Skin epidermis (tissue), 12 donors: ENCODE measurements around the gene SNRNP70.
"Not testable (repeated sequence)": the region's sequence is repeated elsewhere in the genome, so short reads cannot be mapped to it uniquely, and the experiment has no call there.

Experiments used
- H3K27ac ChIP-seq, 21 experiments: fragments of 200-600 bp; sonication (generic) in 11 of 21; one replicate each; pipeline ENCODE4 v1.5.0; 2020; ENCODE audit warnings: mild to moderate bottlenecking in 3 of 21, inconsistent platforms in 2 of 21, moderate library complexity in 2 of 21
- H3K4me3 ChIP-seq, 7 experiments: fragments of 200-600 bp; sonication (generic) in 2 of 7; one replicate each; pipeline ENCODE4 v1.5.0; 2020; ENCODE audit warnings: inconsistent platforms in 2 of 7, mild to moderate bottlenecking in 2 of 7, moderate library complexity in 1 of 7

The SNRNP70 gene

DNA sequence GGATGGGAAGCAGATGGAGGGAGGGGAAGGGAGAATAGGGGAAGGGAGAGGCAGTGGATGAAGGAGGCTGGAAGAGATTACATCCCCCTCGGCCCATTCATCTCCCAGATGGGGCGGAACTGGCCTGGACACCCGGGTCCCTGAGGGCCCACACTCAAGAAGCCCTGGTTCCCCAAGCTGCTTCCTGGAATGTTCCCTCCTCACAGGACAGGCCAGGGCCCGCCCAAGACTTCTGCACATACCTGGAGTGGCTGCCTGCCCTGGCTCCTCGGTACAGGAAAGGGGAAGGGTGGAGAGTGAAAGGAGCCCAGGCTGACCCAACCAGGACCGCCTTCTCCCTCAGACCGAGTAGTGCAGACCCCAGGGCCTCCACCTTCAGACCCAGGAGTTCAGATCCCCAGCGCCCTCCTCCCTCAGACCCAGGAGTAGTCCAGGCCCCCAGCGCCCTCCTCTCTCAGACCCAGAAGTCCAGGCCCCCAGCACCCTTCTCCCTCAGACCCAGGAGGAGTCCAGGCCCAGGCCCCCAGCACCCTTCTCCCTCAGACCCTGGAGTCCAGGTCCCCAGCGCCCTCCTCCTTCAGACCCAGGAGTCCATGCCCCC lies 21.1 kb upstream of the SNRNP70 start:
- Histone ChIP-seq H3K4me3 (peak overlapping the region in 6 of 7 experiments; percentile 11 to 43 (median 33)), H3K27ac (peak overlapping the region in 18 of 21 experiments; percentile 2 to 88 (median 58))

DNA sequence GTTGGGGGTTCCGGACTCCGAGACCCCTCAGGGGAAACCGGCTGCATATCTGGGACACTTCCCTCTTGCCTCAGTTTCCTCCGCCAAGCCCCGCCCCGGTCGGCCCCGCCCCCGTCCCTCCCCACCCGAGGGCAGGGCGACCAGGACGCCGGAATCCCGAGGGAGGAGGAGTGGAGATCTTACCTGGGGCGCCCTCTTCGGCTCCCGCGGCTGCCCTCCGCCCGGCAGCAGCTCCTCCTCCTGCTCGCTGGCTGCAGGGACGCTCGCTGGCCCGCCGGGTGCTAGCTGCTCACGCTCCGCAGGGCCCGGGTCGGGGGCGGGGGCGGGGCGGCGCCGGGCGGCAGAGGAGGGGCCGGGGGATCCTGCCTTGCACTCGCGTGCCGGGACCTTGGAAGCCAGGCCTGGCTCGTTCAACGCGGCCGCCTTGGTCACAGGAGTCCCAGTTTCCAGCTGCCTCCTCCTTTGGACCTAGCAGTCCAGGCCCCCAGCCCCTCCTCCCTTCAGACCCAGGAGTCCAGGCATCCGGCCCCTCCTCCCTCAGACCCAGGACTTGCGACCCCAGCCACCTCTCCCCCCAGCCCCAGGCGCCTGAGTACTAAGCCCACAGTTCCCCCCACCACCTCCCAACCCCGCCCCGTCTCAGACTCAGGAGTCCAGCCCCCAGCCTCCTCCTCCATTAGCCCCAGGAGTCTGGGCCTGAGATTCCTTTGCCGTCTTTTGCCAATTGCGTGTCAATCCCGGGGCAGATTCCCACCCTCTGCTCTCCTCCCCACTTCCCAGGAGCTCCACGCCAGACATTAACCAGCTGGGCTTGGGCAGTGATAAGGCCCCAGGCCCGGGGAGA lies 20.3 kb upstream of the SNRNP70 start, which contains the start of gene NTF4:
TSS of gene NTF4 (minus strand) at position 51 of the 844 bp plus-strand sequence. CDS start 2,821 bp downstream, outside the sequence.
- H3K27ac ChIP-seq = peak within 1 kb of the TSS in 18 of 21 experiments; percentile 2 to 88 (median 58)
- H3K4me3 ChIP-seq = peak within 1 kb of the TSS; percentile 11 to 43 (median 28)

DNA sequence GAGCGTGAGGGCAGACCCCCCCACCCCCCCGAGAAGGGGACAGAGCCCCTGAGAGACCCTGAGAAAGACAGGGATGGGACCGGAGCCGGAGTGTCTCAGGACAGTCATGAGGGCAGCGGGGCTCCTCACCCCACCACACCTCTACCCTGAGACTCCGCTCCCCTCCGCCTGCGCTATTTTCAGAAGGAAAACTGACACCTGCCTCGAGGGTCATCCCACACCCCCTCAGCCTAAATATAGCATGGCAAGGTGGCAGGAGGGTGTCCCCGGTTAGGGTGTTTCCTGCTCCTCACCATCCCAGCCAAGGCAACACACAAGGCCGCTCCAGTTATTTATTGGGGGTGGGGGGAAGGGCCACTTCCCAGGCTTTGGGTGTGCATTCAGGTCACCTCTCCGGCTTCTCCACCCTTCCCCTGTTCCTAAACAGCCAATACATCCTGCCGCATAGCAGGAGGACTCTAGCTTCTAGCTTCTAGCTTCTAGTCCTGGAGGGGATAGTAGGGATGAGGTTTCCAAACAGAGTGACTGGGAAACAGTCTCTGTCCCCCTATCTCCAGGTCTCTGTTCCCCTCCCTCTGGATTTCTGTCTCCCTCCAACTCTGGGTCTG lies 19.2 kb upstream of the SNRNP70 start:
- H3K27ac ChIP-seq = no peak overlapping the region

DNA sequence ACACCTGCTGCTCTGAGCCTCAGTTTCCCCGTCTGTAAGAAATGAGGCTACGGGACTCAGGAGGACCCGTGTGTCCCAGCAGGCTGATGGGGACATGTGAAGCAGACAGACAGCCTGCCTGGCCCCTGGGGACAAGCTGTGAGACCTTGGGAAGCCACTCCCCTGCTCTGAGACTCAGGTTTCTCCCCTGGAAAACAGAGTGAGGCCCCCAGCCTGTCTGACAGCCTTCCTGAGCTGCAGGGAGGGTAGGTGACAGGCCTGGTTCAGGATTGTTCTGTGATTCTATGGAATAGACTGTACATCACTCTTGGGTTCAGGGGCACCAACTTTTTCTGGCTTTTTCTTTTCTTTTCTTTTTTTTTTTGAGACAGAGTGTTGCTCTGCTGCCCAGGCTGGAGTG lies 17.7 kb upstream of the SNRNP70 start:
- Histone ChIP-seq H3K27ac (no peak overlapping the region), H3K4me3 (no peak overlapping the region)

More for the DNA sequence above, 19.2 kb upstream of the SNRNP70 start:
- H3K4me3 ChIP-seq = no peak overlapping the region

DNA sequence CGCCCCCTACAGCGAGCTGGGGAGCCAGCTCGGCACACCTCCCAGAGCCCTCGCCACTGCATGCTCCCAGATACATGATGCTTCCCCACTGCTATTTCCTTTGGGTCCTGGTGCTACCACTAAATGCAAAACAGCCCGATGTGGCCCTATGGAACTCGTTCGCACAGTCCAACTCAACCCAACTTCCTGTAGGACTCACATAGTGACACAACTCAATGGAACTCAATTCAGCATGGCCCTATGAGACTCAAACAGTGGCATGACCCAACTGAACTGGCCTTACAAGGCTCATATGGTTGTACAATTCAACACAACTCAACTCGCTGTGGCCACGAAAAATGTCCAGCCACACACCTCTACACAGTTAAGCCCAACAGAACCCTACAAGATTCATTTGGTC lies 16.2 kb upstream of the SNRNP70 start:
- H3K27ac ChIP-seq = no peak overlapping the region
- no peak overlapping the region for H3K4me3 ChIP-seq

DNA sequence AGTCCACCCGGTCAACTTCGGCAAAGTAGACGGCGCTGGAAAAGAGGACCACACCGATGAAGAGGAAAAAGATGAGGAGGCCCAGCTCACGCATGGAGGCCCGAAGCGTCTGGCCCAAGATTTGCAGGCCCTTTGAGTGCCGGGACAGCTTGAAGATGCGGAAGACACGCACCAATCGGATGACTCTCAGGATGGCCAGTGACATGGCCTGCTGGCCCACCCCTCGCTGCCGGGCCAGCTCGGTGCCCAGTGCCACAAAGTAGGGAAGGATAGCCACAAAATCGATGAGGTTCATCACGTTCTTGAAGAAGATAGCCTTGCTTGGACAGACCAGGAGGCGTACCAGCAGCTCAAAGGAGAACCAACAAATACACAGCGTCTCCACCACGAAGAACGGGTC lies 14.8 kb upstream of the SNRNP70 start:
- H3K27ac ChIP-seq = no peak overlapping the region

DNA sequence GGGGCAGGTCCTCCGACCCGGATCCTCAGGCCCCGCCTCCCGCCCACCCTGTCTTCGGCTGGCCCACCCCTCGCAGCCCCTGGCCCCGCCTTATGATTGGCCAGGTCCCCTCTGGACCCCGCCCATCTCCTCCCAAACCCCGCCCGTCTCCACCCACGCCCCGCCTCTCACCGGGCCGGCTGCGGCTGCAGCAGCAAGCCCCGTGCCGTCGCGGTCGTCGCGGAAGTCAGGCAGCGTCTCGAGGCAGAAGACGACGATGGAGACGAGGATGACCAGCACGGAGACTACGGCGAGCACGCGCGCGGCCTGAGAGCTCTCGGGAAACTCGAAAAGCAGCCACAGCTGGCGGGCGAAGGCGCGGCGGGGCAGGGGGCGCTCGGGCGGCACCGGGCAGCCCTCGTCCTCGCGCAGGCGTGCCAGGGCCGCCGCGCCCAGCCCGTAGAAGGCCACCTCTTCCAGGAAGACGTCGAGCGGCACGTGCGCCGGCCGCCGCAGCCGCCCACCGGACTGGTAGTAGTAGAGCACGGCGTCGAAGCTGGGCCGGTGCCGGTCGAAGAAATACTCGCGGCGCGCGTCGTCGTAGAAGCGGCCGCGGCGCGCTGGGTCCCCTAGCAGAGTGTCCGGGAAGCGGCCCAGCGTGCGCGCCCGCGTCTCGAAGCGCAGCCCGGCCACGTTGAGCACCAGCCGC lies 13.2 kb upstream of the SNRNP70 start:
- no peak overlapping the region for H3K4me3 ChIP-seq
- peak overlapping the region in 1 of 21 experiments; percentile 13 for H3K27ac ChIP-seq

More for the DNA sequence above, 14.8 kb upstream of the SNRNP70 start:
- no peak overlapping the region for H3K4me3 ChIP-seq

DNA sequence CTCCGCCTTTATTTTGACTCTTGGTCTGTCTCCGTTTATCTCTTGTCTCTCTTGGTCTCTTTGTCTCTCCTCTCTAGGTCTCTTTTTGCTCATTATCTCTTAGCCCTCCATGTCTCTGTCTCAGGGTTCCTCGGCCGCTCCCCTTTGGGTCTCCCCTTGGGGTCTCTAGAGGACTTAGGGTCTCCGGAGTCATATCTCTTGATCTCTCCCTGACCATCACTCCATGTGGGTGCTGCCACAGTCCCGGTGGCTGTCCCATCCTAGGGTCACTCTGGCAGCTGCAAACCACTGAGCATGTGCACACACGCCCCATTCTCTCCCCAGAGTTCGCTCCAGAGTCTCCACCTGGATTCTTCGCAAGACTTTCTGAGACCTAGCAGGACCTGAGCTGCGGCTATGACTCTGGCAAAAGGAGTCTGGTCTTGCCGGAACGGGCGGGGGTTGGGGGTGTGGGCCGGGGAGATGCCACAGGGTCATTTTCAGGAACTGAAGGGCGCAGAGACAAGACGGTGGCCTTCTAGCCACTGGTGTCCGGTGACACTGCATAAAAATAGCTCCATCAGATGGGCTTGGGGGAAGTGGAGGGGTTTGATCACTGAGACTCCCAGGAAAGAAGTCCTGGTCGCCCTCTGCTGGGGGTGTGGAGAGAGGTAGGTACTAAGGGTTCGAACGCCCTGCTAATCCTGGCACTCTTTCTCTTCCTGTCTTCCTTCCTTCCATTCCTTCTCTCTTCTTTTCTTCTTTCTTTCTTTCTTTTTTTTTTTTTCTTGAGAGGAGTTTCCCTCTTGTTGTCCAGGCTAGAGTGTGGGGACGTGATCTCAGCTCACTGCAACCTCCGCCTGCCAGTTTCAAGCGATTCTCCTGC lies 11.5 kb upstream of the SNRNP70 start:
- Histone ChIP-seq H3K27ac (no peak overlapping the region), H3K4me3 (no peak overlapping the region)

DNA sequence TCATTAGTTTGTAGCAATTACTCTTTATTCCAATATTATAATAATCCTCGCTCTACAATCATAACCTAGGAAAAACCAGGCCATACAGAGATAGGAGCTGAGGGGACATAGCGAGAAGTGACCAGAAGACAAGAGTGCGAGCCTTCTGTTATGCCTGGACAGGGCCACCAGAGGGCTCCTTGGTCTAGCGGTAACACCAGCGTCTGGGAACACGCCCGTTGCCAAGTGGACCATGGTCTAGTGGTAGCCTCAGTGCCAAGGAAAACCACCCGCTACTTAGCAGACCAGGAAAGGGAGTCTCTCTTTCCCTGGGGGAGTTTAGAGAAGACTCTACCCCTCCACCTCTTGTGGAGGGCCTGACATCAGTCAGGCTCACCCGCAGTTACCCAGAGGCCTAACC lies 10.4 kb upstream of the SNRNP70 start:
- H3K4me3 ChIP-seq, H3K27ac ChIP-seq: not testable (repeated sequence)

DNA sequence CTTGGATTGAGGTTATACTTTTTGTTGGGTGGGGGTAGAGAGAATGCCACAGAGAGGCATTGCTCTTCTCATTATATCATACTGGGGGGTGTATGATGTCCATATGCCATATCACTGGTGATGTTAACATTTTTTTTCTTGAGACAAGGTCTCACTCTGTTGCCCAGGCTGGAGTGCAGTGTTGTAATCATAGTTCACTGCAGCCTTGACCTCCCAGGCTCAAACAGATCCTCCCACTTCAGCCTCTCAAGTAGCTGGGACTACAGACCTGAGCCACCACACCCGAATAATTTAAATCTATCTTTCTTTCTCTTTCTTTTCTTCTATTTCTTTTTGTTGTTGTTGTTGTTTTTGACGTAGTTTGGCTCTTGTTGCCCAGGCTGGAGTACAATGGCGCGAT lies 4.9 kb upstream of the SNRNP70 start:
- Histone ChIP-seq H3K27ac (no peak overlapping the region), H3K4me3 (no peak overlapping the region)

DNA sequence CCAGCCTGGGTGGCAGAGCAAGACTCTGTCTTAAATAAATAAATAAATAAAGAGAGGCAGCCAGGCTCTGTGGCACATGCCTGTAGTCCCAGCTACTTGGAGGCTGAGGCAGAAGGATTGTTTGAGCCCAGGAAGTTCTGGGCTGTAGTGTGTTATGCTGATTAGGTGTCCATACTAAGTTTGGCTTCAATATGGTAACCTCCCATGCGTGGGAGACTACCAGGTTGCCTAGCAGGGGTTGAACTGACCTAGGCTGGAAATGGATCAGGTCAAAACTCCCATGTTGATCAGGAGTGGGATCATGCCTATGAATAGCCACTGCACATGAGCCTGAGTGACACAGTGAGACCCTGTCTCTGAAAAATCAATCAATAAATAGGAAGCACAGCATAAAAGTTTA lies 4.0 kb upstream of the SNRNP70 start:
- H3K27ac ChIP-seq = no peak overlapping the region
- H3K4me3 ChIP-seq = no peak overlapping the region

DNA sequence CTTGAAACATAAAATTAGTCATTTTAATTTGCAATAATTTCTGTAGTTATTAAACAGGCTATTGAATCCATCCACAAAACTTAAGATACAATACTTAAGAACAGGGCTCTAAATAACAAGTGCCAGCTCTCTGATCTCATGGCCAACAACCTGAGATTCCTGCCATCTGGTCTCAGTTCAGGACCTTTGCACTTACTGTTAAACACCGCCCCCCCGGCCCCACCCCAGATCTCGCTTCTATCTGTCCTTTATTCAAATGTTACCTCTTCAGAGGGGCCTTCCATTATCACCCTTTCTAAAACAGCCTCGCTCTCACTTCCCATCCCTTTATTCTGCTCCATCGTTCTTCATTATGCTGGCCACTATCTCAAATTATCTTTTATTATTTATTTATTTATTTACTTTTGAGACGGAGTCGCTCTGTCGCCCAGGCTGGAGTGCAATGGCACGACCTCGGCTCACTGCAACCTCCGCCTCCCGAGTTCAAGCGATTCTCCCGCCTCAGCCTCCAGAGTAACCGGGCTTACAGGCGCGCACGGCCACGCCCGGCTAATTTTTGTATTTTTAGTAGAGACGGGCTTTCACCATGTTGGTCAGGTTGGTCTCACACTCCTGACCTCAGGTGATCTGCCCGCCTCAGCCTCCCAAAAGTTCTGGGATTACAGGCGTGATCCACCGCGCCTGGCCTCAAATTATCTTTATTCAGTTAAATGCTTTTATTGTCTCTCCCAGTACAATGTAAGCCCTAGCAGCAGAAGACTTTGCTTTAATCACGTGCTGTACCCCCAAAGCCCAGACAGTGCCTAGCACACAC lies 838 bp upstream of the SNRNP70 start:
- H3K27ac ChIP-seq = peak overlapping the region in 20 of 21 experiments; percentile 83 to 99 (median 93)
- peak overlapping the region in 6 of 7 experiments; percentile 71 to 90 (median 82) for H3K4me3 ChIP-seq

DNA sequence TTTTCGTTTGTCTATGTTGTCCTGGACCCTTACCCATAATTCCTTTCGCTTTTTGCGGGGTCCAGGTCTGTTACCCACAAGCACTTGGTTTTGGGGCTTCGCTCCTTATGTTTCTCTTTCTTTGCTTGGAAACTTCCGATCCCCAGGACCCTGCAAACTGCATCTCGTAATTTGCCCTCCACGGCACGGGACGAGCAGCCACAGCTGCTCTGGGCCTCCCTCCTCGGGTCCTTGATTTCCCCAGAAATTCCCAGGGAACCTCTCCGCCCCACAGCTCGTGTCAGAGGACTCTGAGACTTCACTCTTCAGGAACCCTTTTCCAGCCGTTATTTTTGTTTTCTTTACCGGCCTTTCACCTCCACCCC lies 599 bp downstream of the SNRNP70 start:
- H3K4me3 ChIP-seq = peak overlapping the region; percentile 71 to 91 (median 82)
- peak overlapping the region; percentile 49 to 99 (median 93) for H3K27ac ChIP-seq

DNA sequence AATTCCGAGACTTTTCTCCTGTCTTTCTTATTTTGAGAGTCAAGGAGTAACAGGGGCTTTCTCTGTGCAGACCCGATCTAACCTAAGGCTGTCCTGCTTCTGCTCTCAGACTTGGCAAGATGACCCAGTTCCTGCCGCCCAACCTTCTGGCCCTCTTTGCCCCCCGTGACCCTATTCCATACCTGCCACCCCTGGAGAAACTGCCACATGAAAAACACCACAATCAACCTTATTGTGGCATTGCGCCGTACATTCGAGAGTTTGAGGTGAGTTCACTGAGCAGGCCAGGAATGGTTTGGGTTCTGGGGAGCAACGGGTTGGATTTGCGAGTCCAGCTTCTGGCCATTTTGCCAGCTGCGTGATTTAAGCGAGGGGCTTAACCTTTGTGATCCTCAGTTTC lies 1.0 kb downstream of the SNRNP70 start:
- Histone ChIP-seq H3K4me3 (peak overlapping the region; percentile 71 to 91 (median 82)), H3K27ac (peak overlapping the region in 17 of 21 experiments; percentile 0 to 99 (median 93))

DNA sequence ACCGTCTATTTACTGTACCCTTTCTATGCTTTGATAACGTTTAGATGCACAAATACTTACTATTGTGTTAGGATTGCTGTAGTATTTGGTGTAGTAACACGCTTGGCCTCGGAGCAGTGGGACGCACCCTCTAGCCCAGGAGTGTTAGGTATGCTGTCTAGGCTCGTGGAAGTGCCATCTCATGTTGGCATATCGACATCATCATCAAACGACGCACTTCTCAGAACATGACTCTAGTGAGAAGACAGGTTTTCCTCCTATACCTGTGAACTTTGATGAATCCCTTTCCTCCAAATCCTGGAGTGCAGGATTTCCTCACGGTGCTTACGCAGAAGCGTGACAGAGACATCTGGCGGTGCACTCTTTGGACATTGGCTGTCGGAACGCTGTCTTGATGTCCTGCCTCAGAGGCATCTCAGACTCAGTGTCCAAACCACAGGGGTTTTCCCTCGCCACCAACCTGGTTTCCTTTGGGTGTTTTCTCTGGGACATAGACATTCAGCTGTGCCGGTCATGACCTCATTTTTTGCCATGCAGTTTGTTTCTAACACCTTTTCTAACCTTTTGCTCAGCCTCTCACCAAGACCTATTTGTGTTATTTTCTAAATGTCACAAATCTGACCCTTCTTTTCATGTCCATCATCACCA lies 6.3 kb downstream of the SNRNP70 start:
- Histone ChIP-seq H3K4me3 (no peak overlapping the region), H3K27ac (no peak overlapping the region)

DNA sequence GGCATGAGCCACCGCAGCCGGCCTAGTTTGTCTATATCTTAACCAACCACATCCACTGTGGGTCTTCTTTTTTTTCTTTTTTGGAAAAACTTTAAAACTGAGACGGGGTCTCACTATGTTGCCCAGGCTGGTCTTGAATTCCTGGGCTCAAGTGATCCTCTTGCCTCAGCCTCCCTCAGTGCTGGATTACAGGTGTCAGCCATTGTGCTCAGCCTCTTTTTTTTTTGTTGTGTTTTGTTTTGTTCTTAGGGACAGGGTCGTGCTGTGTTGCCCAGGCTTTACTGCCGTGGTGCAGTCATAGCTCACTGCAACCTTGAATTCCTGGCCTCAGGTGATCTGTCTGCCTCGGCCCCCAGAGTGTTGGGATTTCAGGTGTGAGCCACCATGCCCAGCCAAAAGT lies 7.4 kb downstream of the SNRNP70 start:
- Histone ChIP-seq H3K27ac (no peak overlapping the region), H3K4me3 (no peak overlapping the region)

DNA sequence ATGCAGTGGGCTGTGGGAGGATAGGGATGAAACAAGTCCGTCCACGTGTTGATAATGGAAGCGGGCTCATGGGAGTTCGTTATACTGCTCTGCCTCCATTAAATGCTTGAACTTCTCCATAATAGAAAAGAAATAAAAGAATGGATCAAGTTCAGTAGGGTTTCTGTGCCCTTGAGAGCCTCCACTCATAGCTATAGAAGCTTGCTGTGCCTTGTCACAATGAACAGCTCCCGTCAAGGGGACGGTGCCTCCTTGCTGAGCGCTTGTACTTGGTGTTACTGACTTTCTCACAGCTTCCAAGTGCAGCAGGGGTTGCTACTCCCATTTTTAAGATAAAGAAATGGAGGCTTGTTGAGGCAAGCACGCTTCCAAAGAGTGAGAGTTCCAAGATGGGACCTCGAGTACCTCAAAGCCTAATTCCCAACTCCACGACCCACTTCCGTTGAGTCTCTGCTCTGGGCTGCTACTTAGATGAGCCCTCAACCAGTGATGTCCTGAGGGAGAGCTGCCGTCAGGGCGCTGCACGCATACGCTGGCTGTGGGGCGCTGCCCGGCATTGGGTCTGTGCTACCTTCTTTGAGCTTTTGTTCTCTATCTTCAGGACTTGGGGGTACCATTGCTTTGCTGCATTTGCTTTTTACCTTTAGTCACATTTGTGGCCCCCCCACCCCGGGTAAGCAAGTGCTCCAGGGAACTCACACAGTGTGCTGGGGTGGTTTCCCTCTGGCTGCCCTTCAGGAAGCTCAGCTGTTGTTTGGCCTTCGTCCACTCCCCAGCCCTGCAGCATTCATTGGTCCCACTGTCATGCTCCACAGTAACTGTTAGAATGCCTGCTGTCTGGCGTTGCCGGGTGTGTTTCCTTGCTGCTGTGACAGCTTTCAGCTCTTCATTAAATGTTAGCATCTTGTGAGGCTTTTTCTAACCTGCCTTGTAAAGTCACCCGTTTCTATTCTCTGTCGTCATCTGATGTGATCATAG lies 9.5 kb downstream of the SNRNP70 start:
- Histone ChIP-seq H3K4me3 (no peak overlapping the region), H3K27ac (no peak overlapping the region)
